Activated T-helper 9 cell treated with anti-CD3 and anti-CD28 coated beads, Interleukin-2, amount 50 U/mL, for 16 hours (primary cell): ENCODE data around the gene EXOC6.
"Not testable (repeated sequence)": the region's sequence is repeated elsewhere in the genome, so short reads cannot be mapped to it uniquely, and the experiment has no call there.

Experiments used
- DNase-seq: peaks from one replicate; pipeline ENCODE4 v3.0.0-alpha.2; 2020; ENCODE audit warnings: low read depth

Gene EXOC6

DNA sequence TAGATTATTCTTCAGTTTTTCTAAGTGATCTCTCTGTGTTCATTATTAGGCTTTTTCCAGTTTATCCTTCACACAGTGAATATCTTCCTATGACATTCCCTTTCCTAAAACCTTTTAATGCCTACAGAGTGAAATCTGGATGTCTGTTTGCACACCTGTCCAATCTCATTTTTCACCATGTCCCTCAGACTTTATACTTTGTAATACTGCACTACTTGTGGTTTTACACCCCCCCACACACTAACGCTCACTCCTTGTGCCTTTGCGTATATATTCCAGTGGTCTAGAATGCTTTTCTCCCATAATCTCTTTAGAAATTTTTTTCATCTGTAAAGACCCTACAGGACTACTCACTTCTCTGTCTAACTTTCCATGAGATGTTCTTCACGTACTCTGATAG lies 98.2 kb downstream of the EXOC6 start:
- DNase-seq = no peak

- not testable (repeated sequence) for DNase-seq
Observed at GRCh38 chr10:92952573-92952972, 104.3 kb downstream of the EXOC6 start.

- DNase-seq = no peak
Observed at GRCh38 chr10:92957223-92958010, 109.1 kb downstream of the EXOC6 start.

GRCh38 chr10:92961638-92962037 lies 113.3 kb downstream of the EXOC6 start:
- no peak for DNase-seq

GRCh38 chr10:92965314-92965713 lies 117.0 kb downstream of the EXOC6 start:
- DNase-seq = no peak

DNA sequence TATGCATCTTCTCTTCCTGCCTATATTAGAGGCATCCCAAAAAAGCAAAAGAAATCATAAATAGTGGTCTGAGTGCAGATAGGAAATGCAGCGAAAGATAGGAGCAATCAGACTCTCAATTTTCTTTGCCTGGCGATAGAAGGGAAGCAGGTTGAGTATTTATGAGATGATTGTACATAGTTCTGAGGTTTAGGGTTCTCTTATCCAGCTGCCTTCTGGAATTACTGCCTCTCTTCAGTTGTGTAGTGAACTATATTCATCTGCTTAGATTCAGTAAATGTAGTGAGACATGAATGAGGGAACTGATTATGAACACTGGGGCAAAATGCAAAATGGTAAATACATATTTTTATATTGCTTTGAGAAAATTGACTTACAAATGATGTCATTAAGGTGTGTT lies 119.3 kb downstream of the EXOC6 start:
- no peak for DNase-seq

- no peak for DNase-seq
Observed at GRCh38 chr10:92969151-92969550, 120.8 kb downstream of the EXOC6 start.

DNA sequence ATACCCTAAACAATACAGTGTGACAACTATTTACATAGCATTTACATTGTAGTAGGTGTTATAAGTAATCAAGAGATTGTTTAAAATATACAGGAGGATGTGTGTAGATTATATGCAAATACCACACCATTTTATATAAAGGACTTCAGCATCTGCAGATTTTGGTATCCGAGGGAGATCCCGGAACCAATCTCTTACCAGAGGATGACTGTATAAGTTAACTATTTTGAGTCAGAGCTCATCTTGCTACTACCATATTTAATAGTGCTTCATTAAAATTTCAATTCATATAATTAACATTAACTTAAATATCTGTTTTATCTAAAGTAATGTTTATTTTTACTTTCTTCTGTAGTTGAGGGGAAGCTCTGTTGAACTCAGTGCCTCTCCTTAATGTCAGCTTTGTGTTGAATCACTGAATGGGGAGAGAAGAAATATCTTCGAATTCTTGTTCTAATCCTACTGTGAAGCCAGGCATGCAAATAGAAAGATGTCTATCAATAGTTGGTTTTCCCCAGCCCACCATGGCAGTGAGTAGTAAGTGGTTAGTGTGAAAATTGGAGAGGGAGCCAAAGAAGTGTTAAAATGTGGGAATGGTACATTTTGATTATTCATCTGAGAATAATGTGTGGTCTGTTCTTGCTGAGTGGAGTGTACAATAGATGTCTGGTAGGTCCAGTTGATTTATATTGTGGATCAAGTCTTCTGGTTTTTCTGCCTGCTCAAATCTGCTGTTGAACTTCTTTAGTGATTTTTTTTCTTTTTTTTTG lies 122.2 kb downstream of the EXOC6 start:
- no peak for DNase-seq

- no peak for DNase-seq
Observed at GRCh38 chr10:92972066-92972870, 123.9 kb downstream of the EXOC6 start.

GRCh38 chr10:92972886-92973285 lies 124.6 kb downstream of the EXOC6 start:
- no peak for DNase-seq

GRCh38 chr10:92976278-92976677 lies 128.0 kb downstream of the EXOC6 start:
- DNase-seq = not testable (repeated sequence)

GRCh38 chr10:92989250-92989649 lies 140.9 kb downstream of the EXOC6 start:
- no peak for DNase-seq

DNA sequence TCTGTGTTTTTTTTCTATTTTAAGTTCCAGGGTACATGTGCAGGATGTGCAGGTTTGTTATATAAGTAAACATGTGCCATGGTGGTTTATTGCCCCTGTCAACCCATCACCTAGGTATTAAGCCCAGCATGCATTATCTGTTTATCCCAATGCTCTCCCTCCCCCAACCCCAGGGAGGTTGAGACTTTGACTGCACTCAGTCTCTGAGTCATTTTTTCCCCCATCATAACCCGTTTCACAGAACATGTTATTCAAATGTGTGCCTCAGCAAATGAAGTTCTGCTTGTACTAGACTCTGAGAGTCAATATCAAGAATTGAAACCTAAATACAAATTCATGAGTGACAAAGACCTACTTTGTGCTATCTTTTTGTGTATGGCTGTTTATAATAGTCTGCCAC lies 142.3 kb downstream of the EXOC6 start:
- DNase-seq = no peak

DNA sequence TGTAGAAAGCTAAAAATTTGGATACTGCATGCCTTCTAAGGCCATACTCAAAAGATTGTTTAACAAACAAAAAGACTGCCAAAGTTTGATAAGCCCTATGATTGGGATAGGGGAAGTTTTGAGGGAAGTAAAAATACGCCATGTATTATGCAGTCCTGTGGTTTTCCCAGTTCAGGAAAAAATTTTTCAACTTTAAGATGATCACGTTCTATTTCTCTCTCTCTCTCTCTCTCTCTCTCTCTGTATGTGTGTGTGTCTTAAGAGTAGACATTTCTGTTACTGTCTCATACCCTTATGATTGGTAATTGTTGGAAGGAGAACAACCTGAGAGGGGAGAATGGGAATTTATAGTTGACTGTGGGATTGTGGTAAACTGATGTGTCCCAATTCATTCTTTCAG lies 143.2 kb downstream of the EXOC6 start:
- no peak for DNase-seq

DNA sequence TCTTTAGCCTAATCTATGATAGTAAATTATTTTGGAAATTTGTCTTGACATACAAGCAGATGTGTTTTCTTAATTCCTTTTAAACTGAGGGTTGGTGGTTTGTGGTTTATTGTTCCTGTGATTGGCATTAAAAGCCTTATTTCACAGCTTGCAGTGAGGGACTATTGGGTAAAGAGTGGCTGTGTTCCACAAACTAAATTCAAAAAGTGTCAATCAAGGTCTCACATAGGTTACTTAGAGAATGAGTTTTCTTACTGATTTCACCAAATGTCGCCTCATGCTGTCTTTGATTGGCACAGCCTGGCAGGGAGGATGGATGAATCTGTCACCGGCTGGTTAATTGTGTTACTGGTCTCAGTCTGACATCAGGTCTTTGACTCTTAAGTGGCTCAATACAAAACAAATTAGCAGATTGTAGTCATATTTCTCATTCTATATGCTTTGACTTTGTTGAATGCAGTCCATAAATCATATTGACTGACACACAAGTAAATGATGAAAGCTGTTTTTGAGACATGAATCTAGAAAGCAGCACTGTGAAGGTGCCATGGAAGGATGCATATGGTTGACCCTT lies 145.5 kb downstream of the EXOC6 start:
- DNase-seq = no peak

GRCh38 chr10:92995509-92995908 lies 147.2 kb downstream of the EXOC6 start:
- no peak for DNase-seq

DNA sequence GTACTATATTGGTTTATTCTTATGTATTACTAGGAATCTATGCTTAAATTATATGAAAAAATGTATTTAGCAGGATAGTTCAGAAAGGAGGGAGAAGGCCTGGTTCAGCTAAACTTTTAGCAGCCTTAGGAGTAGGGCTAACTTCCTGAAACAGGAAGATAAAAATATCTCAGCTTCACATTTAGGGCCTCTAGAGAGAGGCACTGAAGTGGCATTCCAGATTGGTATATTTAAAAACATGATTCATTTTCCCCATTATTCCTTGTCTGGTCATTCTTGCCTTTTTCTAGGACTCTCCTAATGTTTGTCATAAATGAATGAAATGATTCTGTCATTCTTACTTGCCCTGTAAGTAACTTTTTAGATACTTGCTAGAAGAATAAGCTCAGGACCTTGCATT lies 149.3 kb downstream of the EXOC6 start:
- DNase-seq = no peak

DNA sequence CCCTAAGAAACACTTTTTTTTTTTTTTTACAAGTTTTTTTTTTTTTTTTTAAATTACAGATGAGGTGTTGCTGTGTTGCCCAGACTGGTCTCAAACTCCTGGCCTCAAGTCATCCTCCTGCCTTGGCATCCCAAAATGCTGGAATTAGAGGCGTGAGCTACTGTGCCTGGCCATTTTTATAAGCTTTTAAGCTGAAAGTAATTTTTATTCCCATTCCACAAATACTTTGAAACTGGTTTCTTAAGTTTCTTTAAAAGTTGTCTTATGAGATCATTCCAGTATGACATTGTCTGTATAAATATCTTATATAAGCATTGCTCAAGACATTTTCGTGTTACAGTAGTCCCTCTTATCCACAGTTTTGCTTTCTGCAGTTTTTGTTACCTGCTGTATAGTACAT lies 150.9 kb downstream of the EXOC6 start:
- no peak for DNase-seq

DNA sequence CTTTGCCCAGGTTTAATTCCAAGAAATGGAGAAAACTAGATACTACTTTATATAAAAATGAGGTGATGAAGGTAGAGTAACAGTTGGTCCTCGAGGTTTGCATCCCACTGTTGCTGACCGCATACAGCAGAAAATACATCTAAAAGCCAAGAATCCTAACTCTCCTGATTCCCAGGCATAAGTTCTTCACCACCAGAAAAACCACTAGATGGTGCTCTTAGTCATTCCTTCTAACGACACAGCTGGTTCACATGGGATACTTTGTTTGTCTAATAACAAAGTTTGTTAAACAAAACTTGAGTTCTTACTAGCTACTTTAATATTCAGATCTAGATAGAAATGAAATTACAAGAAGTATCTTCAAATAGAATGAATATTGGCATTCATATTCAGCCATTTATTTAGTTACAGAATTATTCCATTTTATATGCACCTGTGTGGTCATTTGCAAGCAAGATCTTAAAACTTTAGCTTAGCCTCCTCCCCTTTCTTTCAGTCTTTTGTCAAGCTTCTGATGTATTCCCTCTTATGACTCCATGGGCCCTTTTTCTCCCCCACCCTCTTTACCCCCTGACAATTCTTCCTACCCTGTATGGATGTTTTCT lies 158.2 kb downstream of the EXOC6 start:
- DNase-seq = no peak

- DNase-seq = no peak
Observed at GRCh38 chr10:93015722-93016121, 167.4 kb downstream of the EXOC6 start.

DNA sequence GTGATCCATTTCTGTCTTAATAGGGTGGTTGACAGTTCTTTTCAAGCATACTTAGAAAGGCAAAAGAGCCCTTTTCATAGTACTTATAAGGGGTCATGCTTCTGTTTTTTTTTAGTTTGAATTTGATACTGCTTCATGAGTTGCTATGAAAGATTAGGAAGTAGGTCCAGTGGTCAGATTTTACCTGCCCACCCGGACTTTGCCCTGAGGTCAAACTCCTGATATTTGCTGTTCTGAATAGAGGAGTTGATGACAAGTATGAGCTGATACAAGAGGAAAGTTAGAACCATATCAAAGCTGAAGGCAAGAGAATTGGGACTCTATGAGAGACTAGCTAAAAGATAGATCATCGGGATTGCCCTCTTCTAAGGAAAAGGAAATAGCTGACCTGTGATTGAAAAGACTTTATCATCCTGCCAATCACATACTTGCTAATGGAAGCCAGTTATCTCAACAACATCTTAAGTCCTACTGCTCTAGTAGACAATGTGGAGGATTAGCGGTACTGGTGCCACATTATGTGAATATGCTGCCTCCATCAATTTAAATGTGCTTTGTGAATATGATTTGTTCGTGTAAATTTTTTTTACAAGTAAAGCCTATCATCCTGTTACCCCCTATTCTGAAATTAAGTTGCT lies 174.8 kb downstream of the EXOC6 start:
- DNase-seq = no peak
